Activated T-helper 1 cell treated with Interleukin-2 at 50 U/mL for 16 hours (primary cell): Measurements from ENCODE around the gene THAP11.
"Not testable (repeated sequence)": the region's sequence is repeated elsewhere in the genome, so short reads cannot be mapped to it uniquely, and the experiment has no call there.

Experiments
- DNase-seq: peaks from one replicate; pipeline ENCODE4 v3.0.0-alpha.2; 2020; ENCODE audit warnings: low read depth

The THAP11 gene

GRCh38 chr16:67837190-67837589 lies 4.9 kb upstream of the THAP11 start:
- DNase-seq: not testable (repeated sequence)

GRCh38 chr16:67837811-67838210 lies 4.3 kb upstream of the THAP11 start:
- DNase-seq: no peak

- DNase-seq: no peak
Observed at GRCh38 chr16:67841198-67841815, 813 bp upstream of the THAP11 start.

- DNase-seq: peak; percentile 48
Observed at GRCh38 chr16:67842509-67843342, 606 bp downstream of the THAP11 start.

GRCh38 chr16:67843343-67843765 lies 1.2 kb downstream of the THAP11 start:
- no peak for DNase-seq

GRCh38 chr16:67844497-67844896 lies 2.4 kb downstream of the THAP11 start:
- no peak for DNase-seq

- DNase-seq: no peak
Observed at GRCh38 chr16:67845291-67846062, 3.4 kb downstream of the THAP11 start.

- no peak for DNase-seq
Observed at GRCh38 chr16:67846063-67846319, 3.9 kb downstream of the THAP11 start.

GRCh38 chr16:67846320-67847063 lies 4.4 kb downstream of the THAP11 start, which contains the start of gene NUTF2:
NUTF2 (plus strand) TSS chr16:67846933; CDS start chr16:67865131, 18,198 bp downstream.
- peak; percentile 91 for DNase-seq

GRCh38 chr16:67847064-67847861 lies 5.1 kb downstream of the THAP11 start, which contains the start of gene CENPT:
CENPT (minus strand) TSS chr16:67847693; CDS start chr16:67833859, 13,834 bp downstream.
- DNase-seq: no peak

GRCh38 chr16:67848118-67848517 lies 6.0 kb downstream of the THAP11 start:
- no peak for DNase-seq

- DNase-seq: no peak
Observed at GRCh38 chr16:67853670-67854069, 11.6 kb downstream of the THAP11 start.

GRCh38 chr16:67855789-67856188 lies 13.7 kb downstream of the THAP11 start:
- no peak for DNase-seq

- DNase-seq: no peak
Observed at GRCh38 chr16:67856927-67857546, 14.9 kb downstream of the THAP11 start.

- DNase-seq: no peak
Observed at GRCh38 chr16:67857547-67858233, 15.6 kb downstream of the THAP11 start.

- no peak for DNase-seq
Observed at GRCh38 chr16:67858500-67858899, 16.4 kb downstream of the THAP11 start.

- DNase-seq: no peak
Observed at GRCh38 chr16:67860589-67861398, 18.7 kb downstream of the THAP11 start.

- no peak for DNase-seq
Observed at GRCh38 chr16:67861877-67862276, 19.8 kb downstream of the THAP11 start.
